Lung (tissue), 12 donors: ENCODE results near the gene RCOR1. TPM values are rescaled to one million over a fixed set of nuclear protein-coding genes. Genes with fewer than 3 reads are reported as not detected.
A peak's percentile ranks its signal among the peaks of the same experiment; 100 is the strongest.
"Not testable (repeated sequence)": the region's sequence is repeated elsewhere in the genome, so short reads cannot be mapped to it uniquely, and the experiment has no call there.

Source experiments
- ATAC-seq: fragments of 200-7000 bp; cut with Tn5 transposase; one replicate; pipeline ENCODE4 v1.9.1; 2020; ENCODE audit warnings: moderate number of reproducible peaks; ENCODE audit not compliant: insufficient read depth, low FRiP score
- DNase-seq, 3 donors: peaks; one replicate each; pipeline ENCODE4 v3.0.0-alpha.2; 2013 to 2017
- H3K27ac ChIP-seq, 2 donors: one replicate each; pipeline ENCODE4 v1.5.1; 2013; ENCODE audit warnings: mild to moderate bottlenecking in 2 of 2, moderate library complexity in 2 of 2, control low read depth in 1 of 2, inconsistent platforms in 1 of 2, low read depth in 1 of 2, low read length in 1 of 2
- H3K27me3 ChIP-seq, 3 donors: one replicate each; pipeline ENCODE4 v1.5.1; 2013; ENCODE audit warnings: low read length in 2 of 3; ENCODE audit not compliant: control insufficient read depth in 3 of 3, insufficient read depth in 3 of 3
- H3K36me3 ChIP-seq, 4 donors: one replicate each; pipeline ENCODE4 v1.5.1; 2013; ENCODE audit warnings: low read length in 4 of 4, mild to moderate bottlenecking in 1 of 4, moderate library complexity in 1 of 4; ENCODE audit not compliant: control insufficient read depth in 4 of 4, insufficient read depth in 4 of 4
- H3K4me1 ChIP-seq, 5 donors: one replicate each; pipeline ENCODE4 v1.5.1; 2013; ENCODE audit warnings: low read length in 5 of 5, mild to moderate bottlenecking in 2 of 5, moderate library complexity in 1 of 5; ENCODE audit not compliant: control insufficient read depth in 5 of 5, insufficient read depth in 5 of 5
- H3K4me3 ChIP-seq: one replicate; pipeline ENCODE4 v1.5.1; 2013; ENCODE audit warnings: mild to moderate bottlenecking, control low read depth, moderate library complexity
- H3K9ac ChIP-seq, 2 donors: one replicate each; pipeline ENCODE4 v1.5.1; 2013; ENCODE audit warnings: low read length in 2 of 2, control low read depth in 1 of 2; ENCODE audit not compliant: insufficient read depth in 1 of 2
- H3K9me3 ChIP-seq, 4 donors: one replicate each; pipeline ENCODE4 v1.5.1; 2013; ENCODE audit warnings: low read length in 3 of 4, mild to moderate bottlenecking in 1 of 4, moderate library complexity in 1 of 4; ENCODE audit not compliant: control insufficient read depth in 4 of 4, insufficient read depth in 3 of 4
- CTCF ChIP-seq: IDR thresholded peaks from 2 replicates; pipeline ENCODE4 v1.5.1; 2012; ENCODE audit warnings: mild to moderate bottlenecking; ENCODE audit errors: control extremely low read depth, extremely low read depth
- WGBS, 2 donors: extraction: QIAGEN DNeasy Blood & Tissue Kit; methylation state at CpG; one replicate each; pipeline ENCODE4 v1.1.7; 2013; 5-methylcytosine and 5-hydroxymethylcytosine counted together
- polyA plus RNA-seq, 2 donors: library from polyadenylated mRNA; stranded (reverse); fragments of 200-250 nt; gene quantifications; one replicate each; pipeline ENCODE4 v1.2.1, GENCODE V29; 2013
- total RNA-seq, 2 donors: library from RNA; depleted of rRNA in 1 of 2; stranded (reverse); fragments of >200 nt in 1 of 2; gene quantifications; one replicate each; pipeline ENCODE4 v1.2.1, GENCODE V29; 2014 to 2021
- donor health status: control.
- donor health status: control.
- donor health status: Bipolar disorder and iron deficiency.
- donor health status: healthy.
- donor health status: DM: yes; HTN: yes; CAD: no.

The RCOR1 gene
- total and polyA plus RNA-seq, 4 donors, result 7.9 to 63.9 (median 22.4) TPM

- Histone ChIP-seq H3K9me3 (no peaks in the 10 kb centered on the region), H3K27ac (no peak overlapping the region), H3K4me1 (peaks cover 0 to 18% (median 7%) of the 10 kb centered on the region in 5 donors), H3K27me3 (peaks cover 0 to 3% (median 0%) of the 10 kb centered on the region in 3 donors), H3K9ac (no peak overlapping the region), H3K4me3 (no peak overlapping the region), H3K36me3 (no peaks in the 10 kb centered on the region)
- WGBS, 2 donors, result 56 to 60% methylated on average over 21 of the region's 21 CpGs
- TF ChIP-seq CTCF, result no peak
- DNase-seq (peak in 1 of 3 donors; percentile 31), ATAC-seq (no peak)
Measured at GRCh38 chr14:102760496-102761193, 168.2 kb downstream of the RCOR1 start.

- H3K4me3 ChIP-seq, result no peak overlapping the region
- 69 to 70% methylated on average over 15 of the region's 15 CpGs for WGBS, 2 donors
- no peak for ATAC-seq
Measured at GRCh38 chr14:102761206-102761605, 168.8 kb downstream of the RCOR1 start.

GRCh38 chr14:102764220-102764671, 171.8 kb downstream of the RCOR1 start:
- DNase-seq, result no peak
- ATAC-seq, result no peak
- Histone ChIP-seq H3K36me3 (no peaks in the 10 kb centered on the region), H3K27ac (no peak overlapping the region), H3K4me1 (peaks cover 0 to 18% (median 7%) of the 10 kb centered on the region in 5 donors), H3K27me3 (peaks cover 0 to 3% (median 0%) of the 10 kb centered on the region in 3 donors), H3K9me3 (no peaks in the 10 kb centered on the region), H3K9ac (no peak overlapping the region), H3K4me3 (no peak overlapping the region)
- WGBS, 2 donors, result 62 to 74% methylated on average over 11 of the region's 11 CpGs
- no peak for TF ChIP-seq CTCF

More at GRCh38 chr14:102761206-102761605, 168.8 kb downstream of the RCOR1 start:
- Histone ChIP-seq H3K9me3 (no peaks in the 10 kb centered on the region), H3K27me3 (peaks cover 0 to 3% (median 0%) of the 10 kb centered on the region in 3 donors), H3K9ac (no peak overlapping the region), H3K27ac (no peak overlapping the region), H3K36me3 (no peaks in the 10 kb centered on the region), H3K4me1 (peaks cover 0 to 18% (median 7%) of the 10 kb centered on the region in 5 donors)
- TF ChIP-seq CTCF, result no peak
- no peak for DNase-seq

- H3K27me3 ChIP-seq, H3K9me3 ChIP-seq, H3K36me3 ChIP-seq, H3K4me1 ChIP-seq, ATAC-seq, H3K27ac ChIP-seq, H3K4me3 ChIP-seq, H3K9ac ChIP-seq, DNase-seq: not testable (repeated sequence)
- 84 to 90% methylated on average over 7 to 8 of the region's 8 CpGs for whole genome bisulfite sequencing, 2 donors
Measured at GRCh38 chr14:102765770-102766169, 173.3 kb downstream of the RCOR1 start.
